HepG2 (cell line): Measurements from ENCODE around the gene COQ10B. TPM values are rescaled to one million over a fixed set of nuclear protein-coding genes. Genes with fewer than 3 reads are reported as not detected.

Experiments
- ARNT ChIP-seq: fragments of 450-650 bp; IDR thresholded peaks from 2 replicates; pipeline ENCODE4 v1.6.1; 2017
- BCL3 ChIP-seq: sonication (generic); formaldehyde crosslinking; IDR thresholded peaks from 2 replicates; pipeline ENCODE4 v1.5.1; 2020; ENCODE audit warnings: mild to moderate bottlenecking, missing genetic modification reagents, moderate library complexity
- FOXP4 ChIP-seq: sonication (generic); formaldehyde crosslinking; IDR thresholded peaks from 2 replicates; pipeline ENCODE4 v1.4.0; 2020; ENCODE audit warnings: missing genetic modification reagents
- GATAD1 ChIP-seq: IDR thresholded peaks from 2 replicates; pipeline ENCODE4 v1.6.1; 2016; ENCODE audit warnings: missing genetic modification reagents, missing compliant biosample characterization
- HNF1A ChIP-seq, 2 experiments: sonication (generic) in 1 of 2; formaldehyde crosslinking in 1 of 2; IDR thresholded peaks; 2 replicates each; pipeline versions ENCODE4 v1.4.0 to v1.6.1; 2016 to 2020; ENCODE audit warnings: borderline replicate concordance in 1 of 2, low read depth in 1 of 2, mild to moderate bottlenecking in 1 of 2, missing genetic modification reagents in 1 of 2
- HNRNPUL1 ChIP-seq: fragments of 200-400 bp; formaldehyde crosslinking; IDR thresholded peaks from 2 replicates; pipeline ENCODE4 v1.6.1; 2017; ENCODE audit warnings: low read depth, mild to moderate bottlenecking, low read length, moderate library complexity
- NFATC3 ChIP-seq: sonication (generic); formaldehyde crosslinking; IDR thresholded peaks from 2 replicates; pipeline ENCODE4 v1.5.1; 2020; ENCODE audit warnings: mild to moderate bottlenecking, missing genetic modification reagents
- PHF20 ChIP-seq: sonication (generic); formaldehyde crosslinking; IDR thresholded peaks from 2 replicates; pipeline ENCODE4 v1.5.0; 2020; ENCODE audit warnings: mild to moderate bottlenecking, missing genetic modification reagents
- PITX1 ChIP-seq: sonication (generic); formaldehyde crosslinking; IDR thresholded peaks from 2 replicates; pipeline ENCODE4 v1.5.1; 2020; ENCODE audit warnings: mild to moderate bottlenecking, missing genetic modification reagents
- RARA ChIP-seq: IDR thresholded peaks from 2 replicates; pipeline ENCODE4 v1.6.1; 2016; ENCODE audit warnings: missing genetic modification reagents, missing compliant biosample characterization
- SMAD1 ChIP-seq: sonication (generic); formaldehyde crosslinking; IDR thresholded peaks from 2 replicates; pipeline ENCODE4 v1.4.0; 2020; ENCODE audit warnings: missing genetic modification reagents, low read depth, mild to moderate bottlenecking, borderline replicate concordance
- SPEN ChIP-seq: sonication (generic); formaldehyde crosslinking; IDR thresholded peaks from 2 replicates; pipeline ENCODE4 v1.5.1; 2020; ENCODE audit warnings: low read depth, mild to moderate bottlenecking, missing genetic modification reagents
- TARDBP ChIP-seq: sonication (generic); formaldehyde crosslinking; IDR thresholded peaks from 2 replicates; pipeline ENCODE4 v1.8.0; 2022; ENCODE audit warnings: mild to moderate bottlenecking, missing genetic modification reagents
- ZBTB42 ChIP-seq: sonication (generic); formaldehyde crosslinking; IDR thresholded peaks from 2 replicates; pipeline ENCODE4 v1.5.0; 2020; ENCODE audit warnings: mild to moderate bottlenecking, missing genetic modification reagents
- ZBTB44 ChIP-seq: sonication (generic); formaldehyde crosslinking; IDR thresholded peaks from 2 replicates; pipeline ENCODE4 v1.4.0; 2020; ENCODE audit warnings: missing genetic modification reagents
- ZEB1 ChIP-seq: IDR thresholded peaks from 2 replicates; pipeline ENCODE4 v1.6.1; 2012; ENCODE audit warnings: mild to moderate bottlenecking, low read depth, inconsistent platforms; ENCODE audit not compliant: insufficient replicate concordance
- ZNF136 ChIP-seq: sonication (generic); formaldehyde crosslinking; IDR thresholded peaks from 2 replicates; pipeline ENCODE4 v1.8.1; 2022; ENCODE audit warnings: low read depth, mild to moderate bottlenecking, moderate library complexity, missing genetic modification reagents
- ZNF761 ChIP-seq: sonication (generic); formaldehyde crosslinking; conservative IDR thresholded peaks from 2 replicates; pipeline ENCODE4 v1.4.0; 2020; ENCODE audit warnings: mild to moderate bottlenecking, missing genetic modification reagents
- ZNF777 ChIP-seq: sonication (generic); formaldehyde crosslinking; IDR thresholded peaks from 2 replicates; pipeline ENCODE4 v1.4.0; 2020; ENCODE audit warnings: missing genetic modification reagents
- polyA plus RNA-seq, 8 experiments: library from polyadenylated mRNA; depleted of rRNA in 3 of 8; stranded (reverse) in 7 of 8; unstranded in 1 of 8; fragments of >200 nt; fragmentation: Illumina TruSeq in 4 of 8; extraction: Trizol in 4 of 8; gene quantifications; 2 replicates each; pipeline versions ENCODE4 v1.2.1 to v1.2.3, GENCODE V29; 2011 to 2016; ENCODE audit warnings: low read depth in 4 of 8, missing spikeins in 1 of 8, mixed read lengths in 1 of 8; ENCODE audit not compliant: insufficient read depth in 1 of 8
- total RNA-seq, 5 experiments: library from RNA; depleted of rRNA; stranded (reverse); fragments of >200 nt; fragmentation: Illumina TruSeq; extraction: Trizol; gene quantifications; 2 replicates each; pipeline ENCODE4 v1.2.3, GENCODE V29; 2016; ENCODE audit warnings: low read depth in 1 of 5

COQ10B gene
- total and polyA plus RNA-seq, 2 of the 13 experiments (the other 11 are each of a cell fraction or from before 2014, with no cell fraction given): 4.6 to 34.9 TPM

GRCh38 chr2:197434541-197435513, 18.5 kb upstream of the COQ10B start, which contains the start of gene SF3B1 (continued):
- TF ChIP-seq ZNF761 (CRISPR knock-in tag) (peak; percentile 91), SMAD1 (CRISPR knock-in tag) (no peak), ZBTB42 (peak; percentile 76; the same call in 1 of the 2 replicates), HNRNPUL1 (no peak), PHF20 (CRISPR knock-in tag) (peak; percentile 76), NFATC3 (CRISPR knock-in tag) (no peak), GATAD1 (CRISPR knock-in tag) (peak; percentile 91), ZNF136 (CRISPR knock-in tag) (peak; percentile 76; the same call in 1 of the 2 replicates), BCL3 (no peak; the same call in 1 of the 2 replicates), ZNF777 (CRISPR knock-in tag) (peak; percentile 35; the same call in 1 of the 2 replicates), RARA (CRISPR knock-in tag) (peak; percentile 38; the same call in 1 of the 2 replicates), ZEB1 (peak; percentile 76), ZBTB44 (peak; percentile 21; the same call in 1 of the 2 replicates), TARDBP (peak; percentile 62; the same call in 1 of the 2 replicates), ARNT (no peak), PITX1 (CRISPR knock-in tag) (peak; percentile 59; the same call in 1 of the 2 replicates), SPEN (CRISPR knock-in tag) (peak; percentile 96), HNF1A (IDR thresholded peaks at IDR 0.05; ENCODE audit: low read depth) (0 out of 2 replicates have a peak, but pooled peaks have one; percentile 22), HNF1A (CRISPR knock-in tag; IDR thresholded peaks at IDR 0.05; ENCODE audit: borderline replicate concordance) (peak; percentile 85; the same call in 1 of the 2 replicates), FOXP4 (CRISPR knock-in tag) (no peak; the same call in 1 of the 2 replicates)
